Panc1 (cell line): Measurements from ENCODE around the gene ABCF2. TPM values are rescaled to one million over a fixed set of nuclear protein-coding genes. Genes with fewer than 3 reads are reported as not detected.

ENCODE experiments used
- ATAC-seq: fragments of 200-7000 bp; cut with Tn5 transposase; 2 replicates; pipeline ENCODE4 v1.9.1; 2020; ENCODE audit warnings: mild to moderate bottlenecking, moderate library complexity
- BruUV-seq: library from RNA; stranded (reverse); fragments of 400-500 nt; replicated peaks from 2 replicates; lab custom pipeline; 2021; lab: Mats Ljungman, UMichigan
- CTCF ChIA-PET: fragments of 300-600 bp; sonication (Branson Sonifier 250); formaldehyde crosslinking; loops from one replicate; lab custom pipeline; 2022; ENCODE audit warnings: antibody characterized with exemption; lab: Charles Lee
- POLR2A ChIA-PET: fragments of 300-600 bp; sonication (Branson Sonifier 250); formaldehyde crosslinking; loops from one replicate; lab custom pipeline; 2022; ENCODE audit warnings: antibody characterized with exemption; lab: Charles Lee
- DNase-seq: peaks from one replicate; pipeline ENCODE4 v3.0.0-alpha.2; 2010; ENCODE audit warnings: low read depth, low spot score
- H3K27ac ChIP-seq: 2 replicates; pipeline ENCODE4 v1.5.1; 2011; ENCODE audit warnings: mild to moderate bottlenecking, low read length, inconsistent platforms
- H3K27me3 ChIP-seq: fragments of 200-500 bp; sonication (Bioruptor generic); 2 replicates; pipeline ENCODE4 v1.6.0; 2014; ENCODE audit warnings: low read length, inconsistent platforms; ENCODE audit not compliant: control insufficient read depth, insufficient read depth
- H3K36me3 ChIP-seq: fragments of 200-500 bp; sonication (Bioruptor generic); 2 replicates; pipeline ENCODE4 v1.5.1; 2014; ENCODE audit warnings: inconsistent platforms, mild to moderate bottlenecking, low read length, moderate library complexity; ENCODE audit not compliant: control insufficient read depth, insufficient read depth
- H3K4me1 ChIP-seq: 2 replicates; pipeline ENCODE4 v1.5.1; 2011; ENCODE audit warnings: inconsistent platforms, mild to moderate bottlenecking, low read length, moderate library complexity; ENCODE audit not compliant: control insufficient read depth, insufficient read depth
- H3K4me3 ChIP-seq, 2 experiments: 2 replicates each; pipeline ENCODE4 v1.5.1; 2011 to 2012; ENCODE audit warnings: low read depth in 2 of 2, low read length in 2 of 2, mild to moderate bottlenecking in 2 of 2, inconsistent platforms in 1 of 2, moderate library complexity in 1 of 2
- H3K9me3 ChIP-seq: fragments of 200-500 bp; sonication (Bioruptor generic); 2 replicates; pipeline ENCODE4 v1.5.1; 2014; ENCODE audit warnings: low read depth, mild to moderate bottlenecking, inconsistent platforms, low read length, moderate library complexity; ENCODE audit not compliant: control insufficient read depth, insufficient read depth
- POLR2AphosphoS5 ChIP-seq: IDR thresholded peaks from 2 replicates; pipeline ENCODE4 v1.6.1; 2012; ENCODE audit warnings: mild to moderate bottlenecking, low read depth, low read length, moderate library complexity
- SIN3A ChIP-seq: IDR thresholded peaks from 2 replicates; pipeline ENCODE4 v1.6.1; 2012; ENCODE audit warnings: low read depth, mild to moderate bottlenecking, low read length, moderate library complexity, borderline replicate concordance; ENCODE audit not compliant: insufficient read depth
- TCF7L2 ChIP-seq: IDR thresholded peaks from 2 replicates; pipeline ENCODE4 v1.6.1; 2011; ENCODE audit warnings: mild to moderate bottlenecking, low read depth, low read length, inconsistent platforms
- in situ Hi-C: cut with HindIII; loops from 2 replicates; pipeline ENCODE4 v1.10.0; 2016; ENCODE audit warnings: low sequenced_read_pairs, low pct_unique_long_range_greater_than_20kb
- intact Hi-C: fragments of 100-400 bp; cut with micrococcal nuclease; formaldehyde crosslinking; loops from one replicate; pipeline ENCODE4 v1.10.0; 2022; ENCODE audit not compliant: unreplicated experiment
- total RNA-seq: library from RNA; stranded (reverse); gene quantifications from one replicate; pipeline ENCODE4 v1.2.1, GENCODE V29; 2021; ENCODE audit not compliant: unreplicated experiment
- TF ChIP-seq, protein P1 (sequence below), 2 experiments: IDR thresholded peaks; 2 replicates each; pipeline ENCODE4 v1.6.1; 2011 to 2012; ENCODE audit warnings: low read depth in 2 of 2, control low read depth in 1 of 2, low read length in 1 of 2, mild to moderate bottlenecking in 1 of 2, moderate library complexity in 1 of 2; ENCODE audit not compliant: insufficient read depth in 1 of 2
- TF ChIP-seq, protein P2 (sequence below): fragments of 450-650 bp; IDR thresholded peaks from 2 replicates; pipeline ENCODE4 v1.5.1; 2017; ENCODE audit warnings: mild to moderate bottlenecking

The ABCF2 gene
- total RNA-seq, 1 experiment from 2014 or later = 64.4 TPM

DNA sequence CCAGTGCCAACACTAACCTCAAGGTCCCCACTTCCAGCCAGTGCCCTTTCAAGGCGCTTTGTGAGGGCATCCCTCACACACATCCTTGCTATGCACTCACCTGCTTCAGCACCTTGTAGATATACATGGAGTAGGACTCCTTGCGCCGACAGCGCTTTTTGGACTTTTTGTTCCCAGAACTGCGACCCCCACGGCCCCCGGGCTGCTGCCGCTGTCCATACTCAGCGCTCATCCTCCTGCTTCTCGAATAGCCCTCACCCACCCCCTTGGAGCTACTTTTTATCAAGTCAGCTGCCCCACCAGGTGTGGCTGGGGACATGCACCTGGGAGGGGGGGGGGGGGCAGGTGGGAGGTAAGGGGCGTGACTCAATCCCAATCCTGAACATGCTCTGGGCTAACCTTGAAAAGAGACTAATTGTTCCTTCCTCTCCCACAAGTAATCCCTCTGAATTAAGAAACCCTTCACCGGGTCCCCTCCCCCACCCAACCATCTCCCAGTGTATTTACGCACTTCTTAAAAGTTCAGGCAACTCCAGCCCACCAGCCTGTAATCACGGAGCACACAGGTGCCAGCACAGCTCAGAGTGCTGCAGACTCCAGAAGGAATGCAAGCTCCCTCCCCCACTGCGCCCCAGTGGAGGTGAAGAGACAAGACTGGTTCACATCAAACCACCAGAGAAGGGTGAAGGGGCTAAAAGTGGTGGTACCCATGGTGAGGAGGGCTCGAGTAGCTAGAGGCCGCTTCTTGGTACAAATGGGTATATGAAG, 16.7 kb downstream of the ABCF2 start, which contains the start of gene H2BK1:
H2BK1 (minus strand) TSS at position 402 of the 768 bp plus-strand sequence; CDS start at position 232, 170 bp downstream.
- no peak for ATAC-seq
- no peak within 1 kb of the TSS for H3K4me3 ChIP-seq
- BruUV-seq = no TSS peak
- H3K27me3 ChIP-seq = no peaks in the 10 kb centered on the region
- POLR2A ChIA-PET = no interaction called here
- intact Hi-C loops = no loop called here
- no peaks in the 10 kb centered on the region for H3K4me1 ChIP-seq
- no peak for DNase-seq
- no peak for TF ChIP-seq POLR2AphosphoS5
- TF ChIP-seq, protein P1, sequence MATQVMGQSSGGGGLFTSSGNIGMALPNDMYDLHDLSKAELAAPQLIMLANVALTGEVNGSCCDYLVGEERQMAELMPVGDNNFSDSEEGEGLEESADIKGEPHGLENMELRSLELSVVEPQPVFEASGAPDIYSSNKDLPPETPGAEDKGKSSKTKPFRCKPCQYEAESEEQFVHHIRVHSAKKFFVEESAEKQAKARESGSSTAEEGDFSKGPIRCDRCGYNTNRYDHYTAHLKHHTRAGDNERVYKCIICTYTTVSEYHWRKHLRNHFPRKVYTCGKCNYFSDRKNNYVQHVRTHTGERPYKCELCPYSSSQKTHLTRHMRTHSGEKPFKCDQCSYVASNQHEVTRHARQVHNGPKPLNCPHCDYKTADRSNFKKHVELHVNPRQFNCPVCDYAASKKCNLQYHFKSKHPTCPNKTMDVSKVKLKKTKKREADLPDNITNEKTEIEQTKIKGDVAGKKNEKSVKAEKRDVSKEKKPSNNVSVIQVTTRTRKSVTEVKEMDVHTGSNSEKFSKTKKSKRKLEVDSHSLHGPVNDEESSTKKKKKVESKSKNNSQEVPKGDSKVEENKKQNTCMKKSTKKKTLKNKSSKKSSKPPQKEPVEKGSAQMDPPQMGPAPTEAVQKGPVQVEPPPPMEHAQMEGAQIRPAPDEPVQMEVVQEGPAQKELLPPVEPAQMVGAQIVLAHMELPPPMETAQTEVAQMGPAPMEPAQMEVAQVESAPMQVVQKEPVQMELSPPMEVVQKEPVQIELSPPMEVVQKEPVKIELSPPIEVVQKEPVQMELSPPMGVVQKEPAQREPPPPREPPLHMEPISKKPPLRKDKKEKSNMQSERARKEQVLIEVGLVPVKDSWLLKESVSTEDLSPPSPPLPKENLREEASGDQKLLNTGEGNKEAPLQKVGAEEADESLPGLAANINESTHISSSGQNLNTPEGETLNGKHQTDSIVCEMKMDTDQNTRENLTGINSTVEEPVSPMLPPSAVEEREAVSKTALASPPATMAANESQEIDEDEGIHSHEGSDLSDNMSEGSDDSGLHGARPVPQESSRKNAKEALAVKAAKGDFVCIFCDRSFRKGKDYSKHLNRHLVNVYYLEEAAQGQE (IDR thresholded peaks at IDR 0.05; ENCODE audit: insufficient read depth in 1 of 2, low read depth in 2 of 2, low read length in 1 of 2) = no peak
- TF ChIP-seq TCF7L2 = no peak
- no peak for TF ChIP-seq SIN3A
- TF ChIP-seq, protein P2, sequence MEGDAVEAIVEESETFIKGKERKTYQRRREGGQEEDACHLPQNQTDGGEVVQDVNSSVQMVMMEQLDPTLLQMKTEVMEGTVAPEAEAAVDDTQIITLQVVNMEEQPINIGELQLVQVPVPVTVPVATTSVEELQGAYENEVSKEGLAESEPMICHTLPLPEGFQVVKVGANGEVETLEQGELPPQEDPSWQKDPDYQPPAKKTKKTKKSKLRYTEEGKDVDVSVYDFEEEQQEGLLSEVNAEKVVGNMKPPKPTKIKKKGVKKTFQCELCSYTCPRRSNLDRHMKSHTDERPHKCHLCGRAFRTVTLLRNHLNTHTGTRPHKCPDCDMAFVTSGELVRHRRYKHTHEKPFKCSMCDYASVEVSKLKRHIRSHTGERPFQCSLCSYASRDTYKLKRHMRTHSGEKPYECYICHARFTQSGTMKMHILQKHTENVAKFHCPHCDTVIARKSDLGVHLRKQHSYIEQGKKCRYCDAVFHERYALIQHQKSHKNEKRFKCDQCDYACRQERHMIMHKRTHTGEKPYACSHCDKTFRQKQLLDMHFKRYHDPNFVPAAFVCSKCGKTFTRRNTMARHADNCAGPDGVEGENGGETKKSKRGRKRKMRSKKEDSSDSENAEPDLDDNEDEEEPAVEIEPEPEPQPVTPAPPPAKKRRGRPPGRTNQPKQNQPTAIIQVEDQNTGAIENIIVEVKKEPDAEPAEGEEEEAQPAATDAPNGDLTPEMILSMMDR = no peak
- in situ Hi-C loops = no loop called here
- H3K9me3 ChIP-seq = no peaks in the 10 kb centered on the region
- CTCF ChIA-PET = no interaction called here
- peaks cover 9% of the 10 kb centered on the region; the same call in 1 of the 2 replicates for H3K36me3 ChIP-seq
- H3K27ac ChIP-seq = no peak within 1 kb of the TSS

DNA sequence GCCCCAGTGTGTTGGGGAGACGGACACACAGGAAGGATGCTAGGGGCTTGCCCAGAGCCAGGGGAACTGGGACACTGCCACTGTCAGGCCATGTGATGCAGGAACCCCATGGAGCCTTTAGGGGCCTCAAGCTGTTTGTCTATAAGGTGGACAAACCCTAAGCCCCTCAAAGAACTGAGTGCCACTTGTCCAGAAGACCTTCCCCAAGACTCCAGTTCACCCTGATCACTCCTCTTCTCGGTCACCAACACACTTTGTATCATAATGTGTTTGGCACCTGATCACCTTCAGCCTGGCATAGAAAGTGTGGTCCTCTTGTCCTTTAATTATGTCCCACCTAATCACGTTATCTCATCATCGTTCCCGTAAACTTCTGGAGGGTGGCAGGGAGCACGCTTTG, 17.4 kb downstream of the ABCF2 start:
- CTCF ChIA-PET = no interaction called here
- in situ Hi-C loops (loop anchor here (5.0 kb wide), 1 partner anchor 42 kb away; the partner anchor contains the start of gene GBX1), intact Hi-C loops (no loop called here)
- H3K4me3 ChIP-seq = no peak overlapping the region
- TF ChIP-seq, protein P2 = no peak
- no peak for TF ChIP-seq TCF7L2
- no peak for TF ChIP-seq POLR2AphosphoS5
- TF ChIP-seq, protein P1 (IDR thresholded peaks at IDR 0.05; ENCODE audit: insufficient read depth in 1 of 2, low read depth in 2 of 2, low read length in 1 of 2) = no peak
- no peak for TF ChIP-seq SIN3A
- DNase-seq (no peak), ATAC-seq (no peak)
- no peaks in the 10 kb centered on the region for H3K4me1 ChIP-seq
- H3K27ac ChIP-seq = no peak overlapping the region
- BruUV-seq = no TSS peak
- H3K9me3 ChIP-seq = no peaks in the 10 kb centered on the region
- peaks cover 7% of the 10 kb centered on the region; the same call in 1 of the 2 replicates for H3K36me3 ChIP-seq
- POLR2A ChIA-PET = no interaction called here
- H3K27me3 ChIP-seq = no peaks in the 10 kb centered on the region
